Nephron progenitor cell (in vitro differentiated cells): Measurements from ENCODE around the gene AMBP.

Experiments
- DNase-seq: peaks from one replicate; pipeline ENCODE4 v3.0.0; 2021
- H3K27ac Mint-ChIP-seq: 2 replicates; pipeline ENCODE4 v1.8.0; 2021; ENCODE audit warnings: mild to moderate bottlenecking, moderate library complexity, mixed read lengths
- H3K27me3 Mint-ChIP-seq: 2 replicates; pipeline ENCODE4 v1.8.0; 2021; ENCODE audit warnings: mild to moderate bottlenecking, low read depth, mixed read lengths; ENCODE audit not compliant: poor library complexity
- H3K36me3 Mint-ChIP-seq: 2 replicates; pipeline ENCODE4 v1.8.0; 2021; ENCODE audit warnings: low read depth, mixed read lengths
- H3K4me1 Mint-ChIP-seq: 2 replicates; pipeline ENCODE4 v1.8.0; 2021; ENCODE audit warnings: mixed read lengths
- H3K4me3 Mint-ChIP-seq: 2 replicates; pipeline ENCODE4 v1.8.0; 2021; ENCODE audit warnings: mild to moderate bottlenecking, moderate library complexity, mixed read lengths
- H3K9me3 Mint-ChIP-seq: 2 replicates; pipeline ENCODE4 v1.8.0; 2021; ENCODE audit warnings: mild to moderate bottlenecking, moderate library complexity, mixed read lengths
- CTCF ChIP-seq: fragments of 200-600 bp; sonication (generic); IDR thresholded peaks from 2 replicates; pipeline ENCODE4 v1.5.0; 2021; ENCODE audit warnings: antibody characterized with exemption

AMBP gene

DNA sequence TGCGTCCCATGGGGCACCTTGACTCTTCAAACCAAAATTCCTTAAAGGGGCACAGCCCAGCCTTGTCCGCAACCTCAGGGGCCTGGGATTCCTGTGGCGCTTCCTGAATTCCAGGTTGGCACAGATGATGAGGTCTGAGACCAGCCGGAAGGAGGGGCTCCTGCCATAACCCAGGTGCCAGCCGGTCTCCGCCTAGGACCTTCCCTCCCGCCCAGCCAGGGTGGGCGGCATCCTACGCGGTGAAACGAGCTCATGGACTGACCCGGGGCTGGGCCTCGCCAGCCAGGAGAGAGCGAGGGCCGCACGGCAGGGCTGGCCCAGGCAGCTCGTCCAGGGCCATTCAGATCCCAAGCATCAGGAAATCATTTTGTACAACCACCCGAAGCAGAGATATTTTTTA, 23.0 kb downstream of the AMBP start:
- Mint-ChIP-seq H3K27me3 (no peaks in the 10 kb centered on the region), H3K36me3 (peaks cover 57% of the 10 kb centered on the region), H3K9me3 (no peaks in the 10 kb centered on the region), H3K4me1 (peaks cover 52% of the 10 kb centered on the region), H3K27ac (no peak overlapping the region), H3K4me3 (no peak overlapping the region)
- no peak for TF ChIP-seq CTCF
- no peak for DNase-seq

- Mint-ChIP-seq H3K9me3 (no peaks in the 10 kb centered on the region), H3K27ac (no peak overlapping the region), H3K4me3 (no peak overlapping the region), H3K4me1 (peaks cover 44% of the 10 kb centered on the region), H3K27me3 (no peaks in the 10 kb centered on the region), H3K36me3 (peaks cover 63% of the 10 kb centered on the region)
- TF ChIP-seq CTCF, result no peak
- no peak for DNase-seq
Observed at GRCh38 chr9:114054191-114054690, 23.9 kb downstream of the AMBP start.

DNA sequence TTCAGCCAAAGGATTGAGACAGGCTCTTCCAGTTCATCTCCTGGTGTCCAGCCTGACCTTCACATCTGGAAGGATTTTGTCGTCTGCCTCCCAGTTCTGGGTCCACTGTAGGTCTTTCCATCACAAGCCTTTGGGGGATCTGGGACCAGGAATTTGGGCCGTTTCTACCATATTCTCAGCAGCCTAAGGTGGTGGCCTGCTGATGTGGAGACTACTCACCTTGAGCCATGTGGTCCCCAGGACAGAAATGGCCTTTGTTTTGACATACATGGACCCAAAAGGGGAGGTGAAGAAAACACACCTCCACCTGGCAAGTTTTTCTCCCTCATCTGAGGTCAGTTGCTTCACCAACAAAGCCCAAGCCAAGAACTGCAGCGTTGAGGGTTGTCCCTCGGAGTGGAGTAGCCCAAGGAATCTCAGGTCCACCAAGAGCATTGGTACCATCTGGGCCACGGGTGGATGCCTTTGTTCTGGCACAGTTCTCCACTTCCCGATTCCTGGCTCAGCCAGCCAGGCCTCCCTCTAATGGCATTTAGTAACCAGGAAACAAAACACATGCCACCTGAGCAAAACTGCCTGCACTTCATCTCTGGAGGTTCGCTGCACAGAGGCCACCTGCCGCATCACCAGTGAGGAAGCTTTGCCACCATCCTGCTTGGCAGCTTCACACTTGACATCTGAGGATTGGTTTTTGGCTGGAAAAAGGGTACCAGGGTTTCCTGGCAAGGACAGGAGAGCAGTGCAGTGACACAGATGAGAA, 24.7 kb downstream of the AMBP start:
- peaks cover 69% of the 10 kb centered on the region for H3K36me3 Mint-ChIP-seq
- DNase-seq, result no peak

DNA sequence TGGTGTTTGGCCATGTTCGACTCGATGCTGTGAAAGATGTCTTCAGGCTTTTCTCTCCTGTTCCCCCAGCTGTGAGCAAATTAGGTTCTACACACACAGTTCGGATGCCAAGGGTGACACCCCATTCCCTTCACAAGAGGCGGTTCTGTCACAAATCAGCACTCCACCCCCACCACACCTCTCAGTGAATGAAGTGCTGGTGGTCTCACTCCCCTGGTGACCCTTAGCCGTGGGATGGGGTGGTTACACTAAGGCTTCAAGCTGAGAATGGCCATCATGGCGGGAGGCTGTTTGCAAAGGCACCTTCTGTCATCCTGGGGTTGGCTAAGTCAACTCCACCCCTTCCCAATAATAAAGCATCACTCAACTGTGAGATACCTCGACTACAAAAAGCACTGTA, 26.4 kb downstream of the AMBP start:
- no peak for TF ChIP-seq CTCF
- H3K27ac Mint-ChIP-seq, result no peak overlapping the region
- no peaks in the 10 kb centered on the region for H3K9me3 Mint-ChIP-seq
- peaks cover 23% of the 10 kb centered on the region for H3K4me1 Mint-ChIP-seq
- H3K4me3 Mint-ChIP-seq, result no peak overlapping the region
- peaks cover 66% of the 10 kb centered on the region for H3K36me3 Mint-ChIP-seq
- DNase-seq, result no peak
- no peaks in the 10 kb centered on the region for H3K27me3 Mint-ChIP-seq

More for the DNA sequence above, 24.7 kb downstream of the AMBP start:
- H3K27me3 Mint-ChIP-seq, result no peaks in the 10 kb centered on the region
- H3K4me3 Mint-ChIP-seq, result no peak overlapping the region
- peak overlapping the region; percentile 76 for H3K27ac Mint-ChIP-seq
- no peak for TF ChIP-seq CTCF
- H3K4me1 Mint-ChIP-seq, result peaks cover 36% of the 10 kb centered on the region
- no peaks in the 10 kb centered on the region for H3K9me3 Mint-ChIP-seq

- H3K4me3 Mint-ChIP-seq, result no peak overlapping the region
- TF ChIP-seq CTCF, result no peak
- no peaks in the 10 kb centered on the region for H3K9me3 Mint-ChIP-seq
- no peaks in the 10 kb centered on the region for H3K27me3 Mint-ChIP-seq
- no peak for DNase-seq
- no peak overlapping the region for H3K27ac Mint-ChIP-seq
- peaks cover 19% of the 10 kb centered on the region for H3K4me1 Mint-ChIP-seq
- peaks cover 62% of the 10 kb centered on the region for H3K36me3 Mint-ChIP-seq
Observed at GRCh38 chr9:114051281-114051680, 26.8 kb downstream of the AMBP start.

DNA sequence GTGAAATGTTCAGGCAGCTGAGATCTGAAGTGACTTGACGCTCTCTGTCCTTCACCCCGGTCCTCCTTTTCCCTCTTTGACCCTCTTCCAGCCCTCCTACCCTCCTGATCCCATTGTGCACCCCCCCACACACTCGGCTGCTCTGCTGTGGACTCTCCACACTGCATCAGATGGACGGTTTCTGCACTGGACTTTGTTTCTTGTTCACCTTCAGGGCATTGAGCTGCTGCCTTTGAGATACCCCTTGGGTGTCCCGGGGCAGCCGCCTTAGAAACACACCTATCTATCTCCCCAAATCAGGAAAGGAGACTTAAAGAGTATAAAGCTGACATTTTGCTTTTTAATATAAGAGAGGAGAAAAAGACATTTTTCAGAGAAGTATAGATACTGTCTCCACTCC, 27.5 kb downstream of the AMBP start:
- peaks cover 67% of the 10 kb centered on the region for H3K36me3 Mint-ChIP-seq
- H3K4me1 Mint-ChIP-seq, result peaks cover 13% of the 10 kb centered on the region
- no peak for DNase-seq
- no peak overlapping the region for H3K4me3 Mint-ChIP-seq
- TF ChIP-seq CTCF, result no peak
- no peaks in the 10 kb centered on the region for H3K27me3 Mint-ChIP-seq
- H3K27ac Mint-ChIP-seq, result no peak overlapping the region
- no peaks in the 10 kb centered on the region for H3K9me3 Mint-ChIP-seq
